Neuron (in vitro differentiated cells): ENCODE measurements around the gene TBRG1.
A peak's percentile ranks its signal among the peaks of the same experiment; 100 is the strongest.

Experiments
- H2AFZ ChIP-seq: one replicate; pipeline ENCODE4 v1.6.1; 2013; ENCODE audit warnings: low read depth, mild to moderate bottlenecking, inconsistent platforms, low read length, moderate library complexity
- H3K27me3 ChIP-seq: one replicate; pipeline ENCODE4 v1.6.1; 2013; ENCODE audit warnings: low read length; ENCODE audit not compliant: insufficient read depth
- H3K36me3 ChIP-seq: one replicate; pipeline ENCODE4 v1.6.1; 2013; ENCODE audit warnings: low read length; ENCODE audit not compliant: insufficient read depth
- H3K4me1 ChIP-seq: one replicate; pipeline ENCODE4 v1.6.1; 2013; ENCODE audit warnings: low read length; ENCODE audit not compliant: insufficient read depth
- H3K4me3 ChIP-seq: 2 replicates; pipeline ENCODE4 v1.5.1; 2013; ENCODE audit warnings: mild to moderate bottlenecking, low read length, moderate library complexity
- H3K9me3 ChIP-seq: one replicate; pipeline ENCODE4 v1.6.1; 2013; ENCODE audit warnings: low read length

Gene TBRG1

DNA sequence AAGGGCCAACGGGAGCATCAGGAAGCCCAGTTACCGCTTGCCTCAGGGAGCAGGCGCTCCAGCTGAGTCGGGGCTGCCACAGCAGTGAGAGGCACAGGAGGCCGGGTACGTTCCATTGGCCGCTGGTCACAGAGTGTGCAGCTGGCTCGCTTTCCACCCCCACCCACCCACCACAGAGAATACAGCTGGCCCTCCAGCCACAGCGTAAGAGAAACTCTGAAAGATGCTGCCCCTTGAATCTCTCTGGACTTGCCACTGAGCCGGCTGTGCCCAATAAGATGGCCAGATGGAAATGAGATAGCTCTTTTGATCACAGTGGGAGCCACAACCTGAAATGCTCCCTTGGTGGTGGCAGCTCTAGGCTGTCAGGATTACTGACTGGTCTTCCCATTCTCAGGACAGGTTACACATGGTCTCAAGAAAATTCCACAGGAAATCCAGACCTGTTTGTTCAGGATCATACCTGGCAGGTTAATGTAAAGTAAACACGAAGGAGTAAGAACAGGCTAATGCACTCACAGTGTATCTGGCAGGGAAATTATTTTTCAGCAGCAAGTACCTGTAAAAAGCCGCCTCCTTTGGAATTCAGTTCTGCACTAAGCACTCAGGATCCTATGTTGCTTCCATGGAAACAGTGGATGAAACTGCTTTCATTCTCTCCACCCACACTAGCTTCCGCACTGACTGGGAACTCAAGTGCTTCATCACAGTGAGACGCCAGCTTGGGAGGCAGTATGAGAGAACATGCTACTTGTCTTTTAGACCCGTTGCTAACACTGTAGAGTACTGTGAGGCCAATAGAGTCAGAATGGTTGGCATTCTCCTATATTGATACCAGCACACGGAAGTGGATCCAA lies 34.3 kb downstream of the TBRG1 start:
- peak overlapping the region; percentile 8 for H2AFZ ChIP-seq
- H3K36me3 ChIP-seq = peaks cover 4% of the 10 kb centered on the region
- peaks cover 28% of the 10 kb centered on the region for H3K4me1 ChIP-seq
- H3K4me3 ChIP-seq = peak overlapping the region; percentile 26
- H3K9me3 ChIP-seq = no peaks in the 10 kb centered on the region
- no peaks in the 10 kb centered on the region for H3K27me3 ChIP-seq

DNA sequence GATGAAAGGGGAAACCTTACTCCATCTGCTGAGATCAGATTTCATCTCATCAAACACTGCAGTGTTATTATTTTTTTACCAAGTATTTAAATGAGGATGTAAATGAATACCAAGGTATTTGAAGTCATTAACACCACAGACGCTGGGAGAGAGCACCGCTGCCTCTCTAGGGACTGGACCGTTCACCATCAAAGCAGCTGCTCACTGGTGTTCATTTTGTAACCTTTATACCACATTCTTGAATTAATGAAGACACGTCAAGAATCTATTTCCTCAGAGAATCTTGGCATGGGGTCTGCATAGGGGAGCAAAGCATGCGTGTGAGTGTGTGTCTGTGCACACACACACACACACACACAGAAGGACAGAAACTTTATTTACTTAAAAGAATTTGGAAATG lies 35.2 kb downstream of the TBRG1 start:
- Histone ChIP-seq H2AFZ (no peak overlapping the region), H3K4me3 (peak overlapping the region; percentile 26), H3K27me3 (no peaks in the 10 kb centered on the region)

DNA sequence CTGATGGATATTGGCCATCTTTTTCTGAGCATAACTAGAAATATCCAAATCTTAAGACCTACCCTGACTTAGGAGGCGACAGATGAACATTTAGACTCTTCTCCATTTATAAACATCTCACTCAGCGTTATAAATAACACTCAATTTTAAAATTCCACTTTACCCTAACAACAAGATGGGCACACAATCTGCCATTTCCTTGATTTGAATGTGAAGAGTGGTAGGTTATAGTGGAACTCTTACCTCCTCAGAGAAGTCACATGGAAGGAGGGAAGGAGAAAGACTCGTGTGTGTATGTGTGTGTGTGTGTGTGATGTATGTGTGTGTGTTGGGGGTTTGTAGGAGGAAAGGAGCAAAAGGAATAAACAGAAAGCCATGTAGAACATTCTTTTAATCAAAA lies 35.8 kb downstream of the TBRG1 start:
- H3K36me3 ChIP-seq = peaks cover 2% of the 10 kb centered on the region
- H3K9me3 ChIP-seq = no peaks in the 10 kb centered on the region
- no peak overlapping the region for H3K4me3 ChIP-seq
- H2AFZ ChIP-seq = no peak overlapping the region
- peaks cover 28% of the 10 kb centered on the region for H3K4me1 ChIP-seq
- no peaks in the 10 kb centered on the region for H3K27me3 ChIP-seq

More for the DNA sequence above, 35.2 kb downstream of the TBRG1 start:
- Histone ChIP-seq H3K36me3 (peaks cover 2% of the 10 kb centered on the region), H3K4me1 (peaks cover 28% of the 10 kb centered on the region), H3K9me3 (no peaks in the 10 kb centered on the region)

DNA sequence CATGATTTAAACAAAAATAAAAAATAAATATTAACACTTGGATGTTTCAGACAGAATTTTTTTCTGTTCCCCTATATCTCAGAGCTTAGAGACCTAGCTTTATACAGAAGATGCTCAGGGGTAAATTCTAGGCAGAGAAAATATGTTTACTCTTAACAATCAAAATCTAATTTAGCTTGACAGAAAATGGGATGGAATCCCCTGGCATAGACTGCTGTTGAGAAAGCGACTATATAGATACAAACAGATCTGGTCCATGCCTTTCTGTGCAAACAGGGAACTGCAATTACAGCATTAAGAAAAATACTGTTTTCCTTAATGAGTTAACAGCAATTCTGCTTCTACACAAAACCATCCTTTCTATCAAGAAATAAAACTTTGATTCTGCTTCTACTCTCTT lies 36.3 kb downstream of the TBRG1 start:
- no peaks in the 10 kb centered on the region for H3K9me3 ChIP-seq
- no peak overlapping the region for H3K4me3 ChIP-seq

DNA sequence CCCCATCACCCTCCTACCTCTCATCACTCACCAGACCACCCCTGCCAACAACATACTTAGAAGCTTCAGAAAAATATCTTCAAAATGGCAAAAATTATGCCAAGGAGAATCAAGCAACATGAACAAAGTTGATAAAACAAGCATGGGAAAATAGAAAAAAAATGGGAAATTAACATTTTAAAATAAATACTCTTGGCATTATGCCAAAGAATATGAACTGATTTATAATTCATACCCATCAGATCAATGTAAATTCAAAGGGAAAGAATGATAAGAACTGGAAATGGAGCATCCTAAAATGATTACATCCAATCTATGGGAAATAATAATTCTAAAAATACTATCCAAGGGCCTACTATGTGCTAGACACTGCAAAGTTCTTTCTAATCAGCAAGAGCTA lies 38.9 kb downstream of the TBRG1 start:
- Histone ChIP-seq H3K9me3 (peaks cover 5% of the 10 kb centered on the region), H3K27me3 (no peaks in the 10 kb centered on the region), H3K4me3 (no peak overlapping the region), H2AFZ (no peak overlapping the region), H3K36me3 (peaks cover 7% of the 10 kb centered on the region), H3K4me1 (peaks cover 22% of the 10 kb centered on the region)

More for the DNA sequence above, 36.3 kb downstream of the TBRG1 start:
- H3K36me3 ChIP-seq = peaks cover 2% of the 10 kb centered on the region
- H3K4me1 ChIP-seq = peaks cover 28% of the 10 kb centered on the region
- no peaks in the 10 kb centered on the region for H3K27me3 ChIP-seq
- no peak overlapping the region for H2AFZ ChIP-seq

DNA sequence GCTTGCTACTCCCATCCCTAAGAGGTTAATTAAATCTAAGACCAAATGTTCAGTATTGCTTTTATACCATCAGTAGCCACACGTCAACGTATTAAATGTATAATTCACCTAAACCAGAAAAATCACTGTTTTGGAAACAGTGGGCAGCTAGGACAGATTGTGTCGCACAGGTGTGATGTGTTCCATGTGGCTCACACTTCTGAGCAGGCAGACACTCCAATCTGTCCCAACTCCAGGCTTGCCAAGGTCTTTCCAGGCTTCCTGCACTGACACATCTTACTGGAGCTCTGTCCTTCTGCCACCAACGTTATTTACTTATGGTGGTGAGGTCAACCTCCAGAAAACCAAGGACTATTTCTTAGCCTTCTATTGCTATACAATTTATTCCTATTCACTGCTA lies 39.4 kb downstream of the TBRG1 start:
- Histone ChIP-seq H2AFZ (no peak overlapping the region), H3K4me3 (no peak overlapping the region), H3K4me1 (peaks cover 16% of the 10 kb centered on the region), H3K9me3 (peaks cover 5% of the 10 kb centered on the region), H3K27me3 (no peaks in the 10 kb centered on the region), H3K36me3 (peaks cover 7% of the 10 kb centered on the region)

DNA sequence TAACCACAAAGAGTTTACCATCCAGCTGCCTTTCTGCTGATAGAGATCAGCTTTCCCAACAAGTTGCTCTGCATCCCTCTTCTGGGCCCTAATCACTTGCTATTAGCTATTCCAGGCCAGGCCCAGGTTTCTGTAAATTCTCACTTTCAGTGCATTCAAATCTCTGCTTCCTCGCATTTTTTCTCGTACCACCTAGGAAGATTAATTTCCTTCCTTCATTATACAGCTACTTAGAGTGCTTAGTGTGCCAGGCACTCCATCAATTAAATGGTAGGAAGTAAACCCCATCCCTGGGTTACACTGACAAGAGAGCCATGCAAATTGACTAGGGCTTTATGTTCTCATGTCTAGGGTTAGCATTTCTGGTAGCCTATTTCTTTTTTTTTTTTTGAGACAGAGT lies 41.2 kb downstream of the TBRG1 start:
- peaks cover 5% of the 10 kb centered on the region for H3K9me3 ChIP-seq
- no peak overlapping the region for H2AFZ ChIP-seq
- H3K4me3 ChIP-seq = no peak overlapping the region
- no peaks in the 10 kb centered on the region for H3K27me3 ChIP-seq
- H3K36me3 ChIP-seq = peaks cover 11% of the 10 kb centered on the region
- H3K4me1 ChIP-seq = no peaks in the 10 kb centered on the region

DNA sequence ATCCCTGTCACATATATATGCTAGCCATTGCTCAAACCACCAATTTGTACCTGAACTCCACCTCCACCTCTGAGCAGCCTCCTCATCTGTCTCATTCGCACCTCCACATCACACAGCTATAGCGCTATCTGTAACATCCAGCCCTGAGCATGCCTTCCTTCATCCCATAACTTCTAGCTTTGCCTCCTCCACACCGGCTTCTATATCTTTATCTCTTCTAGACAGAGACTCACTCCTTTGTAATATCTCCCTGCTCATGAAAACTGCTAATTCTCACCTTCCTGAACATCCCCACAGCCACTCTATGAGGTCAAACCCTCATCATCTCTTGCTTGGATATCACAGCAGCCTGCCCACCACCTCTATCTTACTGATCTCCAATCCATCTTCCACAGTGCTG lies 44.9 kb downstream of the TBRG1 start:
- Histone ChIP-seq H3K4me1 (peaks cover 2% of the 10 kb centered on the region), H3K9me3 (peaks cover 5% of the 10 kb centered on the region), H2AFZ (no peak overlapping the region), H3K27me3 (no peaks in the 10 kb centered on the region), H3K4me3 (no peak overlapping the region), H3K36me3 (peaks cover 9% of the 10 kb centered on the region)

DNA sequence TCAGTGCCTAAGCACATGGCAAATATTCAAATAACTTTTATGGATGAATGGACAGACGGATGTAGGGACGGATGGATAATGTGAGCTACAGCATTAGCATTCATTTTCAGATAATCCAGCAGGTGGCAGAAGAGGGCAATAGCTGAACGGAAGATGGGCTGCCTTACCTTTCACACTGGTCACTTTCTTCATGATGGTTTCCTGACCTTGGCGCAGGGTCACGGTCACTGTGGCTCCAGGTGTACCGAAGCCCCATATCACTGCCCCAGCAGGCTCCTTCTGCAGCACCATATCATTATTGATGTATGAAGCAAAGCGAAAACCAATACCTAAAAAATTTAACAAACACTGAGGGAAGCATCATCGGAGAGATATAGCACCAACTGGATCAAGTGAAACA lies 46.5 kb downstream of the TBRG1 start:
- peaks cover 9% of the 10 kb centered on the region for H3K36me3 ChIP-seq

DNA sequence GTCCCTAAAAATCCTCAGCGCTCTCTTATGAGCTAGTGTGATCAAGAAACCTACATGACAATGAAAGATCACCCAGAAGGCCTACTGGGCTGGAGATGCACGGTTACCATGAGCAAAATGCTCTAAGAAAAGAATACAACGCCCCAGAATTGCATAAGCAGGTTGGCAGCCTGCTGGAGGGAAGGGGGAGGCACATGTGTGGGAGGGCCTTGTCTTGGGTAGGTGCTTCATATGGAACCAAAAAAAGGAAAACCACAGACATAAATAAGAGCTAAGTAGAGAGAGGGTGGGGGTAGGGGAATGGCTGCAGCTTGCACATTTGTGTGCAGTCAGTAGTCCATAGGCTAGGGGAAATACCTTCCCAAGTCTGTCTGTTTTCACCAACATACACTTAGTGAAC lies 48.1 kb downstream of the TBRG1 start:
- Histone ChIP-seq H3K9me3 (no peaks in the 10 kb centered on the region), H3K36me3 (peaks cover 4% of the 10 kb centered on the region), H3K4me3 (no peak overlapping the region), H3K27me3 (no peaks in the 10 kb centered on the region), H3K4me1 (peaks cover 12% of the 10 kb centered on the region), H2AFZ (no peak overlapping the region)

More for the DNA sequence above, 46.5 kb downstream of the TBRG1 start:
- H2AFZ ChIP-seq = no peak overlapping the region
- no peak overlapping the region for H3K4me3 ChIP-seq
- no peaks in the 10 kb centered on the region for H3K27me3 ChIP-seq
- H3K4me1 ChIP-seq = peaks cover 6% of the 10 kb centered on the region
- peaks cover 5% of the 10 kb centered on the region for H3K9me3 ChIP-seq

DNA sequence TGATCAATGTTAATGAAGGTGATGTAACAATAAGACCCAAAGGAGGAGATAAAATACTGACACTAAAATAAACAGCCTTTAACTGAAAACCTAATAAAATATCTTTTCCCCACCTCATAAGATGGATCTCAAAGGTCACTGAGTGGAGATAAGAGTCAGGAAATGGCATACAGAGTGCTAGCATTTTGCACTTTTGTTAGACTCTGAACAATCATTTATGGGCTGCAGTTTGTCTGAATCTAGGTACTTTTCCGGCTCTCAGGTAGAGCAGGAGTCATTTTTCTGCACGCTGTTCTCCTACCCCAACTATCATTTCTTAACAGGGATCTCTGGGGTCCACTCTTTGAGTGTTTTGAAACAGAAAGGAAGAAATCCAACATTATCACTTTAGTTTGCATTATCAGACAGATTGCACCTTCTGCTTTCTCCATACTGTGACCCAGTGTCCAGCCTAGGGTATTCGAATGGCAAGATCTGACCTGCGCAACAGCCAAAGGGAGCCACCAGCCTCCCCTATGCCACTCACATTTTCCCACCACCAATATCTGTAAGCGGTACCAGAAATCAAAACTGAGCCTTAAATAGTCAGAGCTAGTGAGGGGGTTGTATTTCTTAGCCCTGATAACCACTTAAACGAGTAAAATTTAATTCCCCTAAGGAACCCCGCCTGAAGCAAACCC lies 50.0 kb downstream of the TBRG1 start:
- peak overlapping the region; percentile 98 for H2AFZ ChIP-seq

DNA sequence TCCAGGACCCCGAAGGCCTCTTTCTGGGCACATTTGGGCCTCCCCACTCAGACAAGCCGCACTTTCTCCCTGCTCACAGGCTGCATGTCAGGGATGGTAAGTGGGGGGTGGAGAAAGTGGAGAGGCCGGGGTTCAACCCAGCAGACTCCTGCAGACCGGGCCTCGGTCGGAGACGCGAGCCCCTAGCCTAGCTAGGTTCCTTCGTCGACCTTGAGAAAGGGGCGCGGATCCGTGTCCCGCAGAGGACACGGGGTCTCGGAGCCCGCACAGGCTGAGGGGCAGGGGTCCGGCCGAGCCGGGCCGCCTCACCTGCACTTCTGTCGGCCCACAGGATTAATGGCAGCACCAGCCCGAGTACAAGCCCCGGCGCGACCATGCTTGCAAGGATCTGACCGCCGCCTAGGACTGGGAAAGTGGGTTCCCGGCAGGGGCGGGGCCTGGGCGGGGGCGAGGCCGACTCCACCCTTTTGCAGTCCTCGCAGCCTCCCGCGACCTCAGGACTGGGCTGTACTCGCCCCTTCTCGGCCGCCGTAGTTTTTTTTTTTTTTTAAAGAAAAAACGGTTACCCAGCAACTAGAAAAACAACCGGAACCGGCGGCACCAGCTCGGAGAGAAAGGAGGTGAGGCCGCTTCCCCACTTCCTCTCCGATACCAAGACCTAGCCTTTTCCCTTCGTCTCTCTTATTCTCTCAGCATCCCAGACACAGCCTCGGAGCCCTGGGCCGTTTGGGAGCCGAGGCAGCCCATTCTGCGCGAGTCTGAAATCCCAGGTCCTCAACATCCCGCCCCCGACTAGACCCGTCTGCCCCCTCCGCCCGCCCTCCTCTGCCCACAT lies 50.9 kb downstream of the TBRG1 start, which contains the start of the genes SIAE and SPA17:
Gene SIAE (minus strand): TSS at position 407 of the 835 bp plus-strand sequence. CDS start 31 bp downstream, at position 376.
Gene SPA17 (plus strand): TSS at position 572 of the 835 bp plus-strand sequence. CDS start 1,361 bp downstream, outside the sequence.
- no peaks in the 10 kb centered on the region for H3K36me3 ChIP-seq
- no peaks in the 10 kb centered on the region for H3K27me3 ChIP-seq
- peak within 1 kb of the TSS; percentile 98 for H2AFZ ChIP-seq
- peaks cover 12% of the 10 kb centered on the region for H3K4me1 ChIP-seq
- H3K9me3 ChIP-seq = no peaks in the 10 kb centered on the region
- H3K4me3 ChIP-seq = peak within 1 kb of the TSS; percentile 97

More for the DNA sequence above, 50.0 kb downstream of the TBRG1 start:
- H3K4me1 ChIP-seq = peaks cover 12% of the 10 kb centered on the region
- H3K36me3 ChIP-seq = no peaks in the 10 kb centered on the region
- H3K9me3 ChIP-seq = no peaks in the 10 kb centered on the region
- H3K27me3 ChIP-seq = no peaks in the 10 kb centered on the region
- H3K4me3 ChIP-seq = peak overlapping the region; percentile 97
